Inflammatory macrophage treated with lipopolysaccharide for 1 hour (primary cell): ENCODE measurements around the gene ELOVL5.

Source experiments
- DNase-seq, 2 donors: peaks; one replicate each; pipeline ENCODE4 v3.0.0-alpha.2; 2020 to 2022

The ELOVL5 gene

DNA sequence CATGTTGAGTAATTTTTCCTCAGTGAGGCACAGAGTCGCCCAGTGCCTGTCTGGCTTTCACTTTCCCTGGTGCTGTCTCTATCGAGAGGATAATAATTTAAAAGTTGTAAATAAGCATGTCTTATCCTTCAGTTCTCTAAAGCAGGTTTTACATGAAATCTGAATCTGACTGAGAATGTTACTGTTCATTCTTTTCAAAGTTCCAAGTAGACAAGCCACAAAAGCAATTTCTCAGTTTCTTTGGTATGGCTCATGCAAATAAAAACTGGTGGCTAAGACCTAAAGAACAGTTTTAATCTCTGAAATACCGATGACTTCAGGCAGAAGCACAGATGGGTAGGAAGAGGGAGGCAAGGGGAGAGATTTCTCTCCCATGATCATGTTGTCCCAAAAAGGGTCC, 112.5 kb downstream of the ELOVL5 start:
- DNase-seq: no peak

DNA sequence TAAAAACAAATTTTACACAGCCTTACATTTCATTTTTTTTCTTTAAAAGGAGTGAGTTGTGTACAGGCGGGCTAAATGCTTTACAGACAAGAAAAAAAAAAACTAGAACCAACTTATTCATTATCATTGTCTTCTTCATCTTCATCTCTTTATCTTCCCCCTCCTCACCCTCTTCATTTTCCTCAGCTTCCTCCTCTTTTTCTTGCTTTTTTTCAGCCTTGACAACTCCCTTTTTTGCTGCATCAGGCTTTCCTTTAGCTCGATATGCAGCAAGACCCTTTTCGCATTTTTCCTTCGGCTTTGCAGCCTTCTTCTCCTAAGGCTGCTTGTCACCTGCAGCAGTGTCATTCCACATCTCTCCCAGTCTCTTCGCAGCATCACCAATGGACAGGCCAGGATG, 113.2 kb downstream of the ELOVL5 start:
- no peak for DNase-seq

DNA sequence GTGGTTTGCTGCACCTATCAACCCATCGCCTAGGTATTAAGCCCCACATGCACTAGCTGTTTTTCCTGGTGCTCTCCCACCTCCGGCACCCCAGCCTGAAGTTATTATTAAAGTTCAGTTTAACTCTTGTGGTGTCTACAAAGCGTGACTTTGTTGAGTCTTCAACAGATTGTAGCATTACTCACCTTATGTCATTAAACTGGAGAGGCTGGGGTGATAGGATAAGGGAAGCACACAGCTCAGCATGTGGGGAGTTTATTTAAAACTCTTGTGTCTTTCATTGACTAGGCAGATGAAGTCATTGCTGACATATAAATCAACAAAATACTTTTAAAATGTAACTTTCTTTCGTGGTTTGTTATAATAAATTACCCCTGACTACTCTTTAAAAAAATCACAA, 115.4 kb downstream of the ELOVL5 start:
- no peak for DNase-seq

DNA sequence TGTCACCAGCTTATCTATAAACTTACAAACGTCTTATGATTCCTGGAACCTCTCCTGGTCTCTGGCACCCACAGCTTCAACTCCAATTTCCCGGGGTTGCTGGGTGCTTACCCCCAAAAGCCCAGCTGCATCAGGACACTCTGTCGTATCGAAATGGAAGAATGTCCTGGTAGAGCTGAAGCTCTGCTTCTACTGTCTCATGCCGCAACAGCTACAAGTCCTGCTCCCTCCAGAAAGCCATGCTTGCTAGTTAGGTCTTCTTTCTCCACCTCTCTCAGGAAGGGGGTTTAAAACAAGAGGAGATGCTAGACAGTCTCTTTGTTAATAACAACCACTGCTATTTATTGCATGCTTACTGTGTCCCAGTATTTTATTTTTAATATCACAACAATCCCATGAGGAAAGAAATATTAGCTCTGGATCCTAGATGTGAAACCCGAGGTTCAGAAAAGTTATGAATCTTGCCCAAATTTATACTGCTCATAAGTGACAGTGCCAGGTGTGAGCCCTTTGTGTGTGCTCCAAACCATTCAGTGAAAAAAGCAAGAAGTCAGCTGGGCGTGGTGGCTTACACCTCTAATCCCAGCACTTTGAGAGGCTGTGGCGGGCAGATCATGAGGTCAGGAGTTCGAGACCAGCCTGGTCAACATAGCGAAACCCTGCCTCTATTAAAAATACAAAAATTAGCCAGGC, 117.8 kb downstream of the ELOVL5 start:
- DNase-seq: no peak

DNA sequence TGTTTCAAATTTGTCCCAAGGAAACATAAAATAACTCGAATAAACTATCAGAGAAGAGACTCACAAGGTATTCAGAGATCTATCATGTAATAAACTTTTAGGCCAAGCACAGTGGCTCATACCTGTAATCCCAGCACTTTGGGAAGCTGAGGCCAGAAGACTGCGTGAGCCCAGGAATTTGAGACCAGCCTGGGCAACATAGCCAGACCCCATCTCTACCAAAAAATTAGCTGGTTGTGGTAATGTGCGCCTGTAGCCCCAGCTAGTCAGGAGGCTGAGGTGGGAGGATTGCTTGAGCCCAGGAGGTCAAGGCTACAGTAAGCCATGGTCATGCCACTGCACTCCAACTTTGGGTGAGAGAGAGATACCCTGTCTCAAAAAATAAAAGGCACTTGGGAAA, 120.9 kb downstream of the ELOVL5 start:
- DNase-seq: no peak

DNA sequence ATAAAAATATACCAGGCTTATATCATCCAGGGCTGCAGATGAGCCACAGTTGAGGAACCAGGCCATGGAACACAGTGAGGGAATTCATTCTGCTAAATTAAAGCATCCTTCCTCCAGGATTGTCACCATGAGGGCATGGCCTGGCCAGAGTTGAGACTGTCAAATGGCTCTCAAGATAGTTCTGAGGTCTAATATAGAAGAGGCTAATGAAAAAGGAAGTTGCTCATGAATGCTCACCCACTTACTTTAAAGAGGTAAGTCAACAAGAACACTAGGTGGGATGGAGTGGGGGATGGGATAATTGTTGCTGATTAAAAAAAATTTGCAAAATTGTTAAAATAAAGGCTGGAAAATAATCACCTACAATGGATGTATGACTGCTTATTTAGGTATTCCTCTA, 128.1 kb downstream of the ELOVL5 start:
- no peak for DNase-seq
